IPS-20b (cell line): ENCODE results near the gene ACOT8.
"Not testable (repeated sequence)": the region's sequence is repeated elsewhere in the genome, so short reads cannot be mapped to it uniquely, and the experiment has no call there.

Experiments used
- H3K27ac ChIP-seq: one replicate; pipeline ENCODE4 v1.5.1; 2013; ENCODE audit warnings: low read length
- H3K27me3 ChIP-seq: 2 replicates; pipeline ENCODE4 v1.6.1; 2013; ENCODE audit warnings: mild to moderate bottlenecking, low read length, inconsistent platforms; ENCODE audit not compliant: insufficient read depth
- H3K36me3 ChIP-seq: 2 replicates; pipeline ENCODE4 v1.6.1; 2013; ENCODE audit warnings: low read depth, mild to moderate bottlenecking, inconsistent platforms, low read length, moderate library complexity; ENCODE audit not compliant: insufficient read depth
- H3K4me1 ChIP-seq: 2 replicates; pipeline ENCODE4 v1.6.1; 2013; ENCODE audit warnings: mild to moderate bottlenecking, control low read depth, inconsistent platforms, low read length, moderate library complexity; ENCODE audit not compliant: insufficient read depth
- H3K4me3 ChIP-seq: 2 replicates; pipeline ENCODE4 v1.5.1; 2013; ENCODE audit warnings: mild to moderate bottlenecking, low read length, inconsistent platforms
- H3K9ac ChIP-seq: 2 replicates; pipeline ENCODE4 v1.6.1; 2013; ENCODE audit warnings: low read depth, mild to moderate bottlenecking, inconsistent platforms, low read length, moderate library complexity
- H3K9me3 ChIP-seq: 2 replicates; pipeline ENCODE4 v1.6.1; 2013; ENCODE audit warnings: mild to moderate bottlenecking, low read depth, low read length, inconsistent platforms; ENCODE audit not compliant: insufficient read depth

The ACOT8 gene

GRCh38 chr20:45882469-45883099 lies 25.4 kb upstream of the ACOT8 start:
- H3K4me3 ChIP-seq: no peak overlapping the region
- H3K4me1 ChIP-seq: no peaks in the 10 kb centered on the region
- H3K27me3 ChIP-seq: no peaks in the 10 kb centered on the region
- no peak overlapping the region for H3K27ac ChIP-seq
- no peaks in the 10 kb centered on the region for H3K9me3 ChIP-seq
- H3K9ac ChIP-seq: no peak overlapping the region
- peaks cover 41% of the 10 kb centered on the region for H3K36me3 ChIP-seq

DNA sequence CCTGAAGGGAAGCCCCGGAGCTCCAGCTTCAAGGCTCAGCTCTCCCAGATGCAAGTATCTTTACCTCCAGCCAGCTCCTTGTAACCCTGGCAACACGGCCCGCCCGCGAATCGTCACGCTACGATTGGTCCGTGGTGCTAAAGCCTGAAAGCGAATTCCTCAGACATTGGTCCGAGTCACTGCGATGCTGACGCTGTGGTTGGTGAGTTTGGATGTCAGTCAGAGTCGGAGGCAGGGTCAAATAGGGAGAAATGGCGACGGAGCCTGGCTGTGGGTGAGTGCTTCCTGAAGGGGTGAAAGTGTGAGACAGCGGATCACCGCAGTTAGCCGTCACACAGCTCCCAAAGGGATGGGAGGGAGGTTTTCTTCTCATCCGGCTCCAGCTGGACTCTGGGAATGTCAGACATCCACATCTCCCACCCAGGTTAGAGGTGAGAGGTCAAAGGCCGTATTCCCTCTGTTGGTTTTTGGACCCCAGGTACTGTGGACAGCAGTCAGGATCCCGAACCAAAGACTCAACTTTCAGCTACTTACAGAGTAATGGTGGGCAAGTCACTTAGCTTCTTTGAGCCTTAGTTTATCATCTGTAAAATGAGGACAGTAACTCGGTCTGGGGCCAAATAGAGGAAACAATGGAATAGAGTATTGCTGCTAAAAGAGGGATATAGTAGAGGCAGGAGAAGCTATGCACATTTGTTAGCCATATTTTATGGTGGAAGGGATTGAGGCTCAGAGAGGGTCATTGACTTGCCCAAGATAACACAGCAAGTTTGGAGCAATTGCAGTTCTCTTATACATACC lies 24.0 kb upstream of the ACOT8 start, which contains the start of gene ZSWIM1:
Gene ZSWIM1, plus strand, starts transcription at position 240 of the 801 bp plus-strand sequence. CDS start 1,366 bp downstream, outside the sequence.
- peak within 1 kb of the TSS; percentile 95 for H3K9ac ChIP-seq
- no peaks in the 10 kb centered on the region for H3K4me1 ChIP-seq
- no peaks in the 10 kb centered on the region for H3K27me3 ChIP-seq
- H3K9me3 ChIP-seq: no peaks in the 10 kb centered on the region
- H3K27ac ChIP-seq: no peak within 1 kb of the TSS
- H3K4me3 ChIP-seq: peak within 1 kb of the TSS; percentile 97
- peaks cover 48% of the 10 kb centered on the region for H3K36me3 ChIP-seq

GRCh38 chr20:45878076-45878761 lies 21.0 kb upstream of the ACOT8 start:
- Histone ChIP-seq H3K27me3 (no peaks in the 10 kb centered on the region), H3K36me3 (peaks cover 29% of the 10 kb centered on the region), H3K4me3 (no peak overlapping the region), H3K9ac (no peak overlapping the region), H3K27ac (no peak overlapping the region), H3K9me3 (no peaks in the 10 kb centered on the region), H3K4me1 (no peaks in the 10 kb centered on the region)

GRCh38 chr20:45874576-45874975 lies 17.4 kb upstream of the ACOT8 start:
- peaks cover 18% of the 10 kb centered on the region for H3K36me3 ChIP-seq
- no peak overlapping the region for H3K4me3 ChIP-seq
- H3K27me3 ChIP-seq: no peaks in the 10 kb centered on the region
- H3K9ac ChIP-seq: no peak overlapping the region
- no peak overlapping the region for H3K27ac ChIP-seq
- no peaks in the 10 kb centered on the region for H3K9me3 ChIP-seq
- no peaks in the 10 kb centered on the region for H3K4me1 ChIP-seq

DNA sequence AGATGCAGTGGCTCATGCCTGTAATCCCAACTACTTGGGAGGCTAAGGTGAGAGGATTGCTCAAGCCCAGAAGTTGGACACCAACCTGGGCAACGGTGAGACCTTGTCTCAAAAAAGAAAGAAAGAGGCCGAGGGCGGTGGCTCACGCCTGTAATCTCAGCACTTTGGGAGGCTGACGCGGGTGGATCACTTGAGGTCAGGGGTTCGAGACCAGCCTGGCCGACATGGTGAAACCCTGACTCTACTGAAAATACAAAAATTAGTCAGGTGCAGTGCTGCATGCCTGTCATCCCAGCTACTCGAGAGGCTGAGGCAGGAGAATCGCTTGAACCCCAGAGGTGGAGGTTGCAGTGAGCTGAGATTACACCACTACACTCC lies 16.9 kb upstream of the ACOT8 start:
- H3K4me1 ChIP-seq: not testable (repeated sequence)

GRCh38 chr20:45873409-45874103 lies 16.4 kb upstream of the ACOT8 start:
- H3K27ac ChIP-seq: no peak overlapping the region
- H3K9ac ChIP-seq: no peak overlapping the region
- H3K4me3 ChIP-seq: no peak overlapping the region
- H3K4me1 ChIP-seq: no peaks in the 10 kb centered on the region
- H3K27me3 ChIP-seq: no peaks in the 10 kb centered on the region
- H3K9me3 ChIP-seq: no peaks in the 10 kb centered on the region
- H3K36me3 ChIP-seq: peaks cover 18% of the 10 kb centered on the region

More for the DNA sequence above, 16.9 kb upstream of the ACOT8 start:
- H3K36me3 ChIP-seq: peaks cover 18% of the 10 kb centered on the region
- not testable (repeated sequence) for H3K9ac ChIP-seq, H3K27ac ChIP-seq, H3K4me3 ChIP-seq, H3K27me3 ChIP-seq, H3K9me3 ChIP-seq

DNA sequence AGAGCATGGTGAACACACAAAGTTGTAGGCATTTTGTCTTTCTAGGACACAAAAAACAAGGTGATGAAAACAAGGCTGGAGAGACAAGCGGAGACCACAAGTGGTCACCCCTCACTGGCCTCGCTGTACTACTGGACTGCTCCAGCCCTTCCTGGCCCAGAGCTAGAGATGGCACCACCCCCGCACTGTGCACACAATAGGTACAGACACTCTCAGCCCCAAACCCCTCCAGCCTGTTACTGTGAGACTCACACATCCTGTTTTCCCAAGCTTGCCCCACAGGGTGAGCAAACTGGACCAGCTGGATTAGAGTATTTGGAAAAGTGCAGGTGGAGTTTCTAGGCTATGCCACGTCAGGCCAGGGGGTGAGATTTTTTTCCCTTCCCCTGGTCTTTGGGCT lies 15.4 kb upstream of the ACOT8 start:
- H3K27ac ChIP-seq: no peak overlapping the region
- no peak overlapping the region for H3K4me3 ChIP-seq
- H3K9ac ChIP-seq: no peak overlapping the region
- no peaks in the 10 kb centered on the region for H3K9me3 ChIP-seq
- no peaks in the 10 kb centered on the region for H3K27me3 ChIP-seq
- peaks cover 12% of the 10 kb centered on the region; the same call in 1 of the 2 replicates for H3K36me3 ChIP-seq
- H3K4me1 ChIP-seq: no peaks in the 10 kb centered on the region

GRCh38 chr20:45867819-45868176 lies 10.6 kb upstream of the ACOT8 start:
- no peaks in the 10 kb centered on the region for H3K4me1 ChIP-seq
- no peak overlapping the region for H3K27ac ChIP-seq

DNA sequence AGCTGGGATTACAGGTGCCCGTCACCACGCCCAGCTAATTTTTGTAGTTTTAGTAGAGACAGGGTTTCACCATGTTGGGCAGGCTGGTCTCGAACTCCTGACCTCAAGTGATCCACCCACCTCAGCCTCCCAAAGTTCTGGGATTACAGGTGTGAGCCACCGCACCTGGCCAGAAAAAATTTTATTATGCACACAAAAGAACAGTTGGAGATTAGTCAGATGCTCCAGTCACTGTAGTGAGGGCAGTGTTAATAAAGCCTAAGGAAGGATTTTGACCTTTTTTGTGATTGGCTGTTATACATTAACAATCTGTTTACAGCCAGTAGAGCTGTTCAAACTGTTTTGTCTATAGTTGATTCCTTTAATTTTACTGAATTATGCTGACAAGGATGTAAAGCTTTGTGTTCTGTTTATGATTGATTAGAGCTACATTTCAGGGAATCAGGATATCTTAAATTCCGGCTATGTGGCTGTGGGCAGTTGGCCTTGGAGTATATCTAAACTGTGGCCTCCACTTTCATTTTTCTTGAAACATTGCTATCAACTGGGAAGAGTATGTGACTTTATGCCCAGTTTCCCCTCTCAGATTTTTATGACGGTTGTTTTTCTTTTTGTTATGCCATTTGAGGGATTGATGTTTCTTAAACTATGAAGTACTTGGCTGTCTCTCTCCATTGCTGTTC lies 10.1 kb upstream of the ACOT8 start:
- H3K27ac ChIP-seq: no peak overlapping the region
- no peaks in the 10 kb centered on the region for H3K27me3 ChIP-seq
- no peak overlapping the region for H3K4me3 ChIP-seq
- H3K9me3 ChIP-seq: no peaks in the 10 kb centered on the region
- no peak overlapping the region for H3K9ac ChIP-seq
- no peaks in the 10 kb centered on the region for H3K4me1 ChIP-seq
- no peaks in the 10 kb centered on the region for H3K36me3 ChIP-seq

More at GRCh38 chr20:45867819-45868176, 10.6 kb upstream of the ACOT8 start:
- Histone ChIP-seq H3K36me3 (no peaks in the 10 kb centered on the region), H3K4me3 (no peak overlapping the region), H3K9me3 (no peaks in the 10 kb centered on the region), H3K27me3 (no peaks in the 10 kb centered on the region), H3K9ac (no peak overlapping the region)

GRCh38 chr20:45866454-45866853 lies 9.3 kb upstream of the ACOT8 start:
- Histone ChIP-seq H3K36me3 (no peaks in the 10 kb centered on the region), H3K27me3 (no peaks in the 10 kb centered on the region), H3K4me3 (no peak overlapping the region), H3K9me3 (no peaks in the 10 kb centered on the region), H3K4me1 (no peaks in the 10 kb centered on the region), H3K9ac (no peak overlapping the region), H3K27ac (no peak overlapping the region)
